IMR-90 (cell line): ENCODE data around the gene NCKAP5. TPM values are rescaled to one million over a fixed set of nuclear protein-coding genes. Genes with fewer than 3 reads are reported as not detected.

ENCODE experiments used
- ATAC-seq: fragments of 200-7000 bp; cut with Tn5 transposase; 2 replicates; pipeline ENCODE4 v1.9.1; 2020; ENCODE audit warnings: low read depth, mild to moderate bottlenecking, moderate library complexity
- BruUV-seq: library from RNA; stranded (reverse); fragments of 400-500 nt; replicated peaks from 2 replicates; lab custom pipeline; 2021; lab: Mats Ljungman, UMichigan
- CTCF ChIA-PET: fragments of 300-600 bp; formaldehyde crosslinking; extraction: SDS; loops from one replicate; lab custom pipeline; 2021; ENCODE audit warnings: antibody characterized with exemption; lab: Yijun Ruan, JAX
- POLR2A ChIA-PET: fragments of 300-600 bp; sonication (Branson Sonifier 250); formaldehyde crosslinking; loops from one replicate; lab custom pipeline; 2022; ENCODE audit warnings: antibody characterized with exemption; ENCODE audit not compliant: unreplicated experiment; lab: Charles Lee
- DNase-seq: peaks from one replicate; pipeline ENCODE4 v3.0.0; 2013
- H2AFZ ChIP-seq: replicated peaks from 2 replicates; pipeline ENCODE3; 2013; ENCODE audit warnings: low read length, mild to moderate bottlenecking; ENCODE audit not compliant: poor library complexity
- H2AK5ac ChIP-seq: 2 replicates; pipeline ENCODE4 v1.6.1; 2013; ENCODE audit warnings: low read depth, low read length, inconsistent platforms
- H2AK9ac ChIP-seq: replicated peaks from 2 replicates; pipeline ENCODE3; 2013; ENCODE audit warnings: mild to moderate bottlenecking, low read depth, low read length, moderate library complexity; ENCODE audit not compliant: poor library complexity
- H2BK120ac ChIP-seq: 2 replicates; pipeline ENCODE4 v1.6.1; 2013; ENCODE audit warnings: low read depth, low read length, inconsistent platforms
- H2BK15ac ChIP-seq: 3 replicates; pipeline ENCODE4 v1.6.1; 2013; ENCODE audit warnings: low read depth, low read length, inconsistent platforms
- H2BK20ac ChIP-seq: 2 replicates; pipeline ENCODE4 v1.6.1; 2013; ENCODE audit warnings: low read depth, mild to moderate bottlenecking, inconsistent platforms, low read length, moderate library complexity
- H2BK5ac ChIP-seq: 2 replicates; pipeline ENCODE4 v1.6.1; 2013; ENCODE audit warnings: mild to moderate bottlenecking, low read depth, low read length, inconsistent platforms; ENCODE audit not compliant: poor library complexity, severe bottlenecking
- H3K14ac ChIP-seq: replicated peaks from 2 replicates; pipeline ENCODE4 v1.6.1; 2013; ENCODE audit warnings: low read depth, low read length, inconsistent platforms
- H3K18ac ChIP-seq: 2 replicates; pipeline ENCODE4 v1.6.1; 2013; ENCODE audit warnings: low read depth, low read length, control low read depth
- H3K23ac ChIP-seq: 2 replicates; pipeline ENCODE4 v1.6.1; 2013; ENCODE audit warnings: low read depth, low read length, inconsistent platforms
- H3K27ac ChIP-seq: 2 replicates; pipeline ENCODE4 v1.5.1; 2013; ENCODE audit warnings: mild to moderate bottlenecking, control low read depth, low read length; ENCODE audit not compliant: insufficient read depth
- H3K27me3 ChIP-seq: 2 replicates; pipeline ENCODE4 v1.6.1; 2013; ENCODE audit warnings: low read length; ENCODE audit not compliant: control insufficient read depth, insufficient read depth
- H3K36me3 ChIP-seq: 2 replicates; pipeline ENCODE4 v1.6.1; 2013; ENCODE audit warnings: low read length, mixed read lengths; ENCODE audit not compliant: control insufficient read depth, insufficient read depth
- H3K4ac ChIP-seq: 2 replicates; pipeline ENCODE4 v1.6.1; 2013; ENCODE audit warnings: low read depth, low read length, inconsistent platforms
- H3K4me1 ChIP-seq: 2 replicates; pipeline ENCODE4 v1.6.1; 2013; ENCODE audit warnings: low read length, mixed read lengths; ENCODE audit not compliant: control insufficient read depth, insufficient read depth
- H3K4me2 ChIP-seq: 2 replicates; pipeline ENCODE4 v1.6.1; 2013; ENCODE audit warnings: low read depth, mild to moderate bottlenecking, control low read depth, low read length, moderate library complexity
- H3K4me3 ChIP-seq: 2 replicates; pipeline ENCODE4 v1.5.1; 2013; ENCODE audit warnings: low read depth, mild to moderate bottlenecking, control low read depth, low read length, moderate library complexity; ENCODE audit not compliant: insufficient read depth
- H3K56ac ChIP-seq: 2 replicates; pipeline ENCODE4 v1.6.1; 2013; ENCODE audit warnings: low read length, inconsistent platforms; ENCODE audit not compliant: insufficient read depth; ENCODE audit errors: extremely low read depth
- H3K79me1 ChIP-seq, 2 experiments: 2 replicates each; pipeline ENCODE4 v1.6.1; 2013; ENCODE audit warnings: low read length in 2 of 2, inconsistent platforms in 1 of 2, low read depth in 1 of 2
- H3K9ac ChIP-seq: 2 replicates; pipeline ENCODE4 v1.6.1; 2013; ENCODE audit warnings: low read depth, low read length, control low read depth
- H3K9me1 ChIP-seq: 2 replicates; pipeline ENCODE4 v1.6.1; 2013; ENCODE audit warnings: low read length, inconsistent platforms; ENCODE audit not compliant: insufficient read depth
- H3K9me3 ChIP-seq: 2 replicates; pipeline ENCODE4 v1.6.1; 2013; ENCODE audit warnings: low read length; ENCODE audit not compliant: control insufficient read depth, insufficient read depth
- H4K20me1 ChIP-seq: 2 replicates; pipeline ENCODE4 v1.6.1; 2013; ENCODE audit warnings: low read length, inconsistent platforms; ENCODE audit not compliant: insufficient read depth
- H4K5ac ChIP-seq: 2 replicates; pipeline ENCODE4 v1.6.1; 2013; ENCODE audit warnings: mild to moderate bottlenecking, low read depth, low read length, control low read depth
- H4K8ac ChIP-seq, 2 experiments: 2 replicates each; pipeline ENCODE4 v1.6.1; 2013; ENCODE audit warnings: low read depth in 2 of 2, low read length in 2 of 2, control low read depth in 1 of 2, inconsistent platforms in 1 of 2
- H4K91ac ChIP-seq: 2 replicates; pipeline ENCODE4 v1.6.1; 2013; ENCODE audit warnings: low read depth, low read length, inconsistent platforms; ENCODE audit not compliant: insufficient read depth
- ELK1 ChIP-seq: fragments of 150-350 bp; IDR thresholded peaks from 2 replicates; pipeline ENCODE4 v1.6.1; 2016; ENCODE audit warnings: low read depth, mild to moderate bottlenecking, low read length, moderate library complexity, borderline replicate concordance
- MAFK ChIP-seq: IDR thresholded peaks from 2 replicates; pipeline ENCODE4 v1.6.1; 2012; ENCODE audit warnings: low read depth, low read length, improper control_type of control experiment
- MAZ ChIP-seq: IDR thresholded peaks from 2 replicates; pipeline ENCODE4 v1.6.1; 2012; ENCODE audit warnings: low read depth, mild to moderate bottlenecking, low read length, improper control_type of control experiment, moderate library complexity, borderline replicate concordance
- MXI1 ChIP-seq: IDR thresholded peaks from 2 replicates; pipeline ENCODE4 v1.6.1; 2012; ENCODE audit warnings: low read depth, mild to moderate bottlenecking, low read length, moderate library complexity, borderline replicate concordance
- NFE2L2 ChIP-seq: fragments of 150-350 bp; IDR thresholded peaks from 2 replicates; pipeline ENCODE4 v1.6.1; 2016; ENCODE audit warnings: low read depth, mild to moderate bottlenecking, low read length
- POLR2A ChIP-seq: IDR thresholded peaks from 2 replicates; pipeline ENCODE4 v1.6.1; 2012; ENCODE audit warnings: mild to moderate bottlenecking, low read depth, low read length
- RAD21 ChIP-seq: IDR thresholded peaks from 2 replicates; pipeline ENCODE4 v1.6.1; 2012; ENCODE audit warnings: low read length, improper control_type of control experiment
- RFX5 ChIP-seq: IDR thresholded peaks from 2 replicates; pipeline ENCODE4 v1.8.0; 2012; ENCODE audit warnings: low read depth, mild to moderate bottlenecking, low read length, moderate library complexity
- WGBS, 2 experiments: methylation state at CpG; one replicate each; pipeline versions ENCODE4 v1.1.5 to v1.1.7; 2013; ENCODE audit warnings: missing lambda C conversion rate in 2 of 2; ENCODE audit not compliant: insufficient read length in 1 of 2; ENCODE audit errors: extremely low coverage in 2 of 2; 5-methylcytosine and 5-hydroxymethylcytosine counted together
- dilution Hi-C: fragments of 300-500 bp; cut with HindIII; formaldehyde crosslinking; loops from one replicate; pipeline ENCODE4 v1.14.3; 2018; ENCODE audit warnings: low sequenced_read_pairs; ENCODE audit not compliant: unreplicated experiment
- in situ Hi-C: fragments of 300-500 bp; cut with MboI; formaldehyde crosslinking; loops from 3 replicates; pipeline ENCODE4 v1.14.3; 2019; ENCODE audit warnings: low sequenced_read_pairs, inconsistent platforms, mixed read lengths
- intact Hi-C: fragments of 100-400 bp; cut with micrococcal nuclease; formaldehyde crosslinking; loops from 2 replicates; pipeline ENCODE4 v1.10.0; 2022
- polyA plus RNA-seq, 3 experiments: library from polyadenylated mRNA; depleted of rRNA; stranded (reverse); fragments of >200 nt; gene quantifications; 2 replicates each; pipeline ENCODE4 v1.2.3, GENCODE V29; 2012; ENCODE audit warnings: low replicate concordance in 1 of 3
- total RNA-seq: library from RNA; depleted of rRNA; stranded (reverse); fragments of >200 nt; gene quantifications from 2 replicates; pipeline ENCODE4 v1.2.3, GENCODE V29; 2012

NCKAP5 gene
- total and polyA plus RNA-seq, 2 of the 4 experiments (the other 2 are of a cell fraction): 2.7 to 3.9 TPM

- Histone ChIP-seq H2AK5ac (no peak overlapping the region), H3K9me1 (peaks cover 3% of the 10 kb centered on the region; the same call in 1 of the 2 replicates), H2BK5ac (no peak overlapping the region), H3K56ac (no peak overlapping the region), H3K79me1 (peaks cover 9 to 54% of the 10 kb centered on the region in 2 experiments), H3K4me3 (no peak overlapping the region), H4K20me1 (peaks cover 5% of the 10 kb centered on the region; the same call in 1 of the 2 replicates), H3K4me1 (peaks cover 2% of the 10 kb centered on the region; the same call in 1 of the 2 replicates), H4K5ac (no peak overlapping the region), H3K14ac (no peak overlapping the region), H3K9me3 (no peaks in the 10 kb centered on the region), H3K18ac (no peak overlapping the region), H2BK20ac (no peak overlapping the region), H3K36me3 (no peaks in the 10 kb centered on the region), H3K27me3 (no peaks in the 10 kb centered on the region), H3K27ac (no peak overlapping the region), H2AFZ (no peak overlapping the region), H3K4ac (no peak overlapping the region), H3K23ac (no peak overlapping the region), H4K91ac (no peak overlapping the region), H2BK15ac (no peak overlapping the region), H2AK9ac (no peak overlapping the region), H4K8ac (no peak overlapping the region), H2BK120ac (no peak overlapping the region), H3K4me2 (no peak overlapping the region), H3K9ac (no peak overlapping the region)
- no CpG with 5 or more reads among the region's 4 CpGs for WGBS, 2 experiments
- DNase-seq: no peak
- dilution Hi-C loops: no loop called here
- intact Hi-C loops: no loop called here
- POLR2A ChIA-PET: no interaction called here
- ATAC-seq: no peak
- CTCF ChIA-PET: no interaction called here
- no TSS peak for BruUV-seq
- in situ Hi-C loops: no loop called here
- TF ChIP-seq RFX5: no peak
- no peak for TF ChIP-seq MXI1
- no peak for TF ChIP-seq NFE2L2
- TF ChIP-seq ELK1: no peak
- TF ChIP-seq MAZ: no peak
- TF ChIP-seq POLR2A: no peak
- no peak for TF ChIP-seq MAFK
- TF ChIP-seq RAD21: no peak
Measured at GRCh38 chr2:133218204-133218603, 350.1 kb downstream of the NCKAP5 start.
